Measurements from ENCODE around the gene MAMSTR.
"Not testable (repeated sequence)": the region's sequence is repeated elsewhere in the genome, so short reads cannot be mapped to it uniquely, and the experiment has no call there.

MAMSTR gene

DNA sequence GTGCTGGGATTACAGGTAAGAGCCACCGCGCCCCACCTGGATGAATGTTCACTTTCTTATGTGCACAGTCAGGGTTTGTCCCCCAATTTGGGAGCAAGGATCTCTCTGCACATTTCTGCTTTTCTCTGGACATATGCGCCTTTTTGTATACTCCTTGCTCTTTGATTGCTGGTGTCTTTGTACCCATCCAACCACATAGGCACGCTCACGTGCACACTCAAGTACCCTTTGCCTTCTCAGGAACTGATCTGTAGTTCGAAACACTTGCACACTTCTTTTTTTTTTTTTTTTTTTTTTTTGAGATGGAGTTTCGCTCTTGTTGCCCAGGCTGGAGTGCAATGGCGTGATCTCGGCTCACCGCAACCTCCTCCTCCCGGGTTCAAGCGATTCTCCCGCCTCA lies 1.4 kb downstream of the MAMSTR start:
- DNase-seq: not testable (repeated sequence)

DNA sequence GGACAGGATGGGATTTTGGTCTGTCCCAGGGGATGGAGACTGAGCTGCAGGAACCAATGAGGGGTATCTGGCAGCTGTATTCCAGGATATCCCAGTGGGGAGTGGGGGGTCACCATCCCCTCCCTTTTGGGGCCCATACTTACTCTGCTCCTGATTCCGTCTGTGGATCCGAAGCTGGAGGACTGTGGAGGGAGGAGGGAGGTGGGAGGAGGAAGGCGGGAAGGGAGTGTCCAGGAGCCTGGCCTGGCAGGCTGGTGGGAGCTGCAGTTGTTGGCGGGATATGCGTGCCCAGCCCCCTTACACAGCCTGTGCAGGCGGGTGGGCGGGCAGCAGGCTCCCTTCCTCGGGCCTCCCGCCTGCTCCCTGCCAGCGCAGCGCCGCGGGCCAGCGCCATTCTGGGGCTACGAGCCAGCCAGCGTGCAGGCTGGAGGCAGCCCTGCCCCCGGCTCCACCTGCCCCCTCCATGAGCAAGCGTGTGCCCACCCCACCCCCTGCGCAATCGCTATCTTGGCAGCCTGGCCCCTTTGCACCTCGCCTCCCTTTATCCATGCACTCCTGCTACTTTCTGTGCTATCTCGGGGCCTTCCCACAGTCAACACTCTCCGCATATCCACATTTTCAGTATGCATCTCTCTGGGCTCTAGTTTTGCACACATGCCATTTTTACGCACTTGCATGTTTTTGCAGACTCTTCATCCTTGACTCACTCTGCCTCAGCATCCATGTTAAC lies 2.8 kb downstream of the MAMSTR start:
- DNase-seq: peak; percentile 71

- DNase-seq: peak; percentile 39
Measured at GRCh38 chr19:48715681-48716171, 3.8 kb downstream of the MAMSTR start.

DNA sequence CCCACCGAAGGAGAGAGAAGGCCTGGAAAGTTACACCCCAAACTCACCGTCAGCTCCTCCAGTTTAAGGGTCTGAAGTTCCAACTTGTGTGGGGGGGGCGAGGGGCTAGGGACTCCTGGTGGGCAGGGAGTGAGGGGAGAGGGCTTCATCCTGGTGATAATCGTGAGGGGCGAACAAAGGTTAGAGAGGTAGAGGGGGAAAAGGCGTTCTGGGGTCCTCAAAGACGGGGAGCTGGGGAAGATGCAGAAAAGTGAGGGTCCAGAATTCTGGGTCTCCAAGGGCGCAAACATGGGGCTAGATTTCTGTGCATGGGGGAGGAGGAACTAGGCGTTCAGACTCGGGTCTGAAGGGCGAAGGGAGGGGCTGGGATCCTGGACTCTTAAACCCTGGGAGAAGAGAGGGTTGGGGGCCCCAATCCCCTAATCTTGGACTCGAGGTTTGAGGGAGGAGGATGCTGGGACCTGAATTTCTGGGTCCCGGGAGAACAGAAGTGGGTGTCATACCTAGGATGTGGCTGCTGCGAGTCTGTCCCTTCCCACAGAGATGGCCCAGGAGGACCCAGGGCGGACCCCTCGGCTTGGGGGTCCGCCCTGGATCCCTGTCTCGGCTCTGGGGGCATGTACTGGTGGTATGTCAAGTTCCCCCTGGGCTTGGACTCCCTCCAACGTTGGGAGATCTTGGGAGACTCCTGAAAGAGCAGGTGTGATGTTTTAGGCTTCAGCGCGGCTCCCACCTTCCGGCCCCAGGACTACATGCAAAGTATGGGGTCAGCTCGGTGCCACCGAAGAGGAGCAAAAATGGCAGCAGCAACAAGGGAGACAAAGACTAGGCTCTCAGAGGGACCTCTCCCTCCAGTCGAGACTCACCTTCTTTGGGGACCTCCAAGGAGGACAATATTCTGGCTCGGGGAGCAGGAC lies 4.5 kb downstream of the MAMSTR start:
- DNase-seq: no peak

GRCh38 chr19:48713864-48714755 lies 5.4 kb downstream of the MAMSTR start:
- peak; percentile 100 for DNase-seq

- DNase-seq: peak; percentile 16
Measured at GRCh38 chr19:48713041-48713863, 6.3 kb downstream of the MAMSTR start.

DNA sequence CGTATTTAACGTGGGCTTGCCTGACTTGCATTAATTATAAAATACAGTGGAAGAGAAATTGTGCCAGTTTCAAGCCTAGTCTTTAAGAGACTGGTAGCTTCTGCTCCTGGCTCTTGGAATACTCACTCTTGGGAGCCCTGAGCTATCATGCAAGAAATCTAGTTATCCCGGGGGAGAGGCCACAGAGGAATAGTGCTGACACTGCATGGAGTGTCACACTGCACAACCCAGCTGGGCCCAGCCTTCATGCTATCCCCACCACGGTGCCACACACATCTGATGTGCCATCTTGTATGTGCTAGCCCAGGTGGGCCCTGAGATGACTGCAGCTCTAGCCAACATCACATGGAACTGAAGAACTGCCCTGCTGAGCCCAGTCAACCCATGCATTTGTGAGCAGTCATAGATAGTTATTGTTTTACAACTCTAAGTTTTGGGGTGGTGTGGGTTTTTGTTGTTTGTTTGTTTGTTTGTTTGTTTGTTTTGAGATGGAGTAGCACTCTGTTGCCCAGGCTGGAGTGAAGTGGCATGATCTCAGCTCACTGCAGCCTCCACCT lies 8.3 kb downstream of the MAMSTR start:
- DNase-seq: no peak

DNA sequence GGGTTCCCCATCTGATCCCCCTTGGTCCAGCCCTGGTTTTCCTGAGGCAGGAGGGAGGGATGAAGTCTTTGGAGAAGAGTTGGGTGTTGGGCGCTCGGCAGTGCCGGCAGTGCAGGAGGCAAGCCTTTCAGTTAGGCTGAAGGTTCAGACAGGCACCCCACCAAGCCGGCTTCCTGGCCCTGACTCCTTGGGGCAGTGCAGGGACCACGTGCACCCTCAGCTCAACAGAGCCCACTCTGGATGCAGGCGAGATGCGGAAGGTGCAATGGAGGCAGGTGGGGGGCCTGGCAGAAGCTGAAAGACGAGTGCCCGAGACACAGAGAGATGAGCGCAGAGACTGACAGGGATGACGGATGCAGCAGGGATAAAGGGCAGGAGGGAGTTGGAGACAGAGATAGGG lies 11.1 kb downstream of the MAMSTR start:
- DNase-seq: no peak

GRCh38 chr19:48705431-48705830 lies 14.1 kb downstream of the MAMSTR start:
- peak; percentile 20 for DNase-seq

DNA sequence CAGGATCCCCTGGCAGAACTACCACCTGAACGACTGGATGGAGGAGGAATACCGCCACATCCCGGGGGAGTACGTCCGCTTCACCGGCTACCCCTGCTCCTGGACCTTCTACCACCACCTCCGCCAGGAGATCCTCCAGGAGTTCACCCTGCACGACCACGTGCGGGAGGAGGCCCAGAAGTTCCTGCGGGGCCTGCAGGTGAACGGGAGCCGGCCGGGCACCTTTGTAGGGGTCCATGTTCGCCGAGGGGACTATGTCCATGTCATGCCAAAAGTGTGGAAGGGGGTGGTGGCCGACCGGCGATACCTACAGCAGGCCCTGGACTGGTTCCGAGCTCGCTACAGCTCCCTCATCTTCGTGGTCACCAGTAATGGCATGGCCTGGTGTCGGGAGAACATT lies 16.2 kb downstream of the MAMSTR start:
- no peak for DNase-seq

DNA sequence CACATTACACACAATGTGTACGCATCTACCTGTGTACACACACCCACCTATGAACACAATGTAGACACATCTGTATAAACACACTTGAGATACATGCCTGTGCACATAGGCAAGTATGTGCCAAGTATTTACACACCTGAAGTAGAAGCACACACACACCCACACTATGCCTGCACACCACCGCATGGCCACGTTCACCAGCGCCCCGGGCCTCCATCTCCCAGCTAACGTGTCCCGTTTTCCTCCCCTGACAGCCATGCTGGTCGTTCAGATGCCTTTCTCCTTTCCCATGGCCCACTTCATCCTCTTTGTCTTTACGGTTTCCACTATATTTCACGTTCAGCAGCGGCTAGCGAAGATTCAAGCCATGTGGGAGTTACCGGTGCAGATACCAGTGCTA lies 16.8 kb downstream of the MAMSTR start:
- DNase-seq: no peak

GRCh38 chr19:48698046-48698445 lies 21.5 kb downstream of the MAMSTR start:
- peak; percentile 83 for DNase-seq

GRCh38 chr19:48696353-48697010 lies 23.0 kb downstream of the MAMSTR start:
- DNase-seq: peak; percentile 11

DNA sequence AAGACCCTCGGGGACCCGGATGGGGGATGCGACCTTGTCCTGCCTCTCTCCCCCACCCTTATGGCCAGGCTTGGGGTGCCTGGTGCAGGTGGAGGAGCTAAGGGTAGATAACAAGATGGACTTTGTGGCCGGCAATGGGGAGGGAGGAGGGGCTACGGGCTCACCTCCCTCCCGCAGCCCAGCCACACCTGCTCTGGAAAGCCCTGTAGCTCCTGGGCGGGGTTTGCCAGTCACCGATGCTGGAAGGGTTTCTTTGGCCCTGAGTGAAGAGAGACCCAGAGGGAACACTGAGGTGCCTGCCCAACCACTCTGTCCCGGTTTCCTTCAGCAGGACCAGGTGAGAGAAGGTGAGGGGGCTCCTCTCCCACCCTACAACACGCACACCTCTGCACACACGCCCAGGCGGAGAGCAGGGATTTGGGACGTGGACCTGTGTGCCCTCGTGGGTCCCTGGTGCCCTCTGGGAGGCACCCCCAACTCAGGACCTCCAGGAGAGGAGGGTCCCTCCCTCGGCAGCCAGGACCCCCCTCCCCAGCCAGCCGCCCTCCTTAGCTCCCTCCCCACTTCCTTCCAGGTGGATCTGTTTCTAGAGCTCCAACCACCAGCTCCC lies 23.7 kb downstream of the MAMSTR start, which contains the start of gene FUT2:
Gene FUT2, plus strand, starts transcription at position 229 of the 610 bp plus-strand sequence. CDS start 6,986 bp downstream, outside the sequence.
- no peak for DNase-seq

DNA sequence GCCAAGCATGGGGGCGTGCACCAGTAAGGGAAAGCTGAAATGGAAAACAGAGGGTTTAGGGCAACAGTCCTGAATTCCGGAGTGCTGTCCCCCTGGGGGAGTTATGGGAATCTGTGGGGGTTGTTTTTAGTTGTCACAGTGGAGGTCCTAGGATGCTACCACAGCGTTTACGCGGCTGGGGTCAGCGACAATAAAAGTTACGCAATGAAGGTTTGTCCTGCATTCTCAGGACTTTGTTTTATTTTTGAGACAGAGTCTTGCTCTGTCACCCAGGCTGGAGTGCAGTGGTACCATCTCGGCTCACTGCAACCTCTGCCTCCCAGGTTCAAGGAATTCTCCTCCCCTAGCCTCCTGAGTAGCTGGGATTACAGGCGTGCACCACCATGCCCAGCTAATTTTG lies 25.9 kb downstream of the MAMSTR start:
- DNase-seq: not testable (repeated sequence)

DNA sequence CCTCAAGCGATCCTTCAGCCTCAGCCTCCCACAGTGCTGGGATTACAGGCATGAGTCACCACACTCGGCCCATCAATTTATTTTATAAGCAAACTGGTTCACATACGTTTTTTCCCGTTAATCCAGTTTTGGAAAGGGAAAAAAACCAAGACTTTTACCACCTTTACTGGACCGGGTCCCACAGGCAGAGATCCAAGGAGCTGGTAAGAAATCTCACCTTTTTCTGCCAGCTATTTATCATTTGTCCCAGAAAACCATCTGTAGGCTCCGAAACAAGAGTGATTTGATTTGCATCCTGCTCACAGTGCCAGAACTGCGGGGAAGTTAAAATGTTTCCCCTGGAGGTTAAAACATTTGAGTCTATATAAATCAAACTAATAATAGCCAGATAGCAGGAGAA lies 30.1 kb downstream of the MAMSTR start:
- DNase-seq: no peak

GRCh38 chr19:48687776-48688175 lies 31.7 kb downstream of the MAMSTR start:
- DNase-seq: no peak

GRCh38 chr19:48686637-48687036 lies 32.9 kb downstream of the MAMSTR start:
- not testable (repeated sequence) for DNase-seq

DNA sequence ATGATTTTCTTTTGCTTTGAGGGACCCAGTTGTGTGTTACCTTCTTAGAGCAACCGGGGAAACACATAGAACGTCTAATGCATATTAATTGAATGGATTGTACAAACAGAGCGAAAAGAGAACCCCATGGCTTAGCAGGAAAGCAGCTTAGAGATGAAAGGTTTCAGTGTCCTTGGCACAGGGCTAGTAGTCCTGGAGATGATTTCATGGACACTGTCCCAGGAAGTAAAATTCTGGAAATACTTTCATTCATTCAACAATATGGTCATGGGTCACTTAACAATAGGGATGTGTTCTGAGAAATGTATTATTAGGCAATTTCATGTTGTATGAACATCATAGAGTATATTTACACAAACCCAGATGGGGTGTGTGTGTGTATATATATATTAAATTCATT lies 33.4 kb downstream of the MAMSTR start:
- DNase-seq: no peak

DNA sequence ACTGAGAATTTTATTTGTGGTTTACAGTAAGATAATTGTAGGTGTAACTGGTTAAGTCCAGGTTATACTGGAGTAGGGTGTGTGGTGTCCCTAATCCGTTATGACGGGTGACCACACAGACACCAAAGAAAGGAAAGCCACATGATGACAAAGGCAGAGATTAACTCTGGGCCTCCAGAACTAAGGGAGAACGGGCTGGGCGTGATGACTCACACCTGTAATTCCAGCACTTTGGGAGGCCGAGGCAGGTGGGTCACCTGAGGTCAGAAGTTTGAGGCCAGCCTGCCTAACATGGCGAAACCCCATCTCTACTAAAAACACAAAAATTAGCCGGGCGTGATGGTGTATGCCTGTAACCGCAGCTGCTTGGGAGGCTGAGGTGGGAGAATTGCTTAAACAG lies 33.9 kb downstream of the MAMSTR start:
- DNase-seq: no peak

All from fibroblast of skin of right biceps (primary cell).